Activated naive CD8-positive, alpha-beta T cell treated with anti-CD3 and anti-CD28 coated beads, Interleukin-2, amount 50 U/mL, for 24 hours (primary cell): Measurements from ENCODE around the gene C4orf54.

Source experiments
- ATAC-seq: fragments of 150-1000 bp; cut with Tn5 transposase; one replicate; pipeline ENCODE4 v1.10.0; 2021
- DNase-seq: peaks from one replicate; pipeline ENCODE4 v3.0.0; 2021
- H3K27ac Mint-ChIP-seq: one replicate; pipeline ENCODE4 v1.8.0; 2021; ENCODE audit warnings: mild to moderate bottlenecking, mixed read lengths
- H3K27me3 Mint-ChIP-seq: one replicate; pipeline ENCODE4 v1.8.0; 2021; ENCODE audit warnings: mixed read lengths
- H3K36me3 Mint-ChIP-seq: one replicate; pipeline ENCODE4 v1.8.0; 2021; ENCODE audit warnings: low read depth, mixed read lengths
- H3K4me1 Mint-ChIP-seq: one replicate; pipeline ENCODE4 v1.8.0; 2021; ENCODE audit warnings: mixed read lengths
- H3K4me3 Mint-ChIP-seq: one replicate; pipeline ENCODE4 v1.8.0; 2021; ENCODE audit warnings: mild to moderate bottlenecking, moderate library complexity, mixed read lengths
- H3K9me3 Mint-ChIP-seq: one replicate; pipeline ENCODE4 v1.8.0; 2021; ENCODE audit warnings: mixed read lengths

The C4orf54 gene

DNA sequence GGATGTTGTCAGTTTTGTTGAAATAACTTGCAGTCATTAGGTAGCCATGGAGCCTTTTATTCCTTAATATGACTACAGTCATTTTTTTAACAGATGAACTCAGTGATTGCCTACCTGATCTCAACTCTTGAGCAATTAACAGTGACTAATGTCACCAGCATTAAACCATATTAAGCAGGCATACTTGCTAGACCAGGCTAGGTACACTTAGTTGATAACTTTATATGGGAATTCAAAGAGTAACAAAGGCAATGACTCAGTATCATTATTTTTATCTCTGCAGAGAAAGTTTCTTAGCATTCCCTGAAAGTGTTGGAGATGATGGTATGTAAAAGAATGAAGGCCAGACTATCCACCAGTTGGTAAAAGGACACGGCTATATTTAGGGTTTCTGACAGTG, at the start of gene C4orf54:
Gene C4orf54, minus strand, starts transcription at position 31 of the 400 bp plus-strand sequence. CDS start 3,180 bp downstream, outside the sequence.
- Mint-ChIP-seq H3K27me3 (no peaks in the 10 kb centered on the region), H3K9me3 (no peaks in the 10 kb centered on the region), H3K4me3 (no peak within 1 kb of the TSS), H3K27ac (no peak within 1 kb of the TSS), H3K36me3 (no peaks in the 10 kb centered on the region), H3K4me1 (no peaks in the 10 kb centered on the region)
- ATAC-seq (no peak), DNase-seq (no peak)

DNA sequence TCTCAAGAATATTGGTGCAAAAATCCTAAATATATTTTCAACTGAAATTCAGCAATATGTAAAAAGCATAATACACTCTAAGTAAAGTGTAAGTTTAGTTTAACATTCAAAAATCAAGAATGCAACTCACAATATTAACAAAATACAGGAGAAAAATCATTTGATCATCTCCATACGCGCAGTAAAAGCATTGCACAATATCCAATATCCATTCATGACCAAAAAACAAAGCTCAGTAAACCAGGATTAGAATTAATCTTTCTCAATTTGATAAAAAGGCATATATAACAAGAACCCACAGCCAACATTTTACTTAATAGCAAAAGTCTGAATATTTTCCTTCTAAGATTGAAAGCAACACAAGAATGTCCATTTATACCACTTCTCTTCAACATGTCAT, 48.3 kb upstream of the C4orf54 start:
- peaks cover under 1% of the 10 kb centered on the region for H3K4me1 Mint-ChIP-seq
- no peak overlapping the region for H3K27ac Mint-ChIP-seq
- ATAC-seq (no peak), DNase-seq (no peak)
- H3K4me3 Mint-ChIP-seq, result no peak overlapping the region
- peaks cover 13% of the 10 kb centered on the region for H3K27me3 Mint-ChIP-seq
- H3K36me3 Mint-ChIP-seq, result no peaks in the 10 kb centered on the region
- no peaks in the 10 kb centered on the region for H3K9me3 Mint-ChIP-seq

DNA sequence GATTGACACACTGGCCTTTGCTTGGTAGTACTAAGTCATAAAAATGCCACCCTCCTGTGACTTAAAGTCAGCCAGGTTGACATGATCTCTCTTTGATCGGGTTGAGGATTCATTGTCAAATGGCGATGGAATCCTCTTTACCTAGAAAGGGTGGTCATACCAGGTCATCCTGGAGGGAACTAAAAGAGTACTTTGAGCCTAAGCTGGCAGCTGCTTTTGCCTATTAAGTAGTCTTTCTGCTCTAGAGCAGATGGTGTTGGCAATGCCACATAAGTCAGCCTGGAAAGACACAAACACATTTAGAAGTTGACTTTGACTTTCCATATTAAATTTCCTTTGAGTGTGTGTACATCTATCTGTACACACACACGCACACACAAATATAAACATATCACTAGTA, 39.2 kb upstream of the C4orf54 start:
- no peaks in the 10 kb centered on the region for H3K36me3 Mint-ChIP-seq
- H3K4me1 Mint-ChIP-seq, result no peaks in the 10 kb centered on the region
- peaks cover 7% of the 10 kb centered on the region for H3K9me3 Mint-ChIP-seq
- H3K27ac Mint-ChIP-seq, result no peak overlapping the region
- DNase-seq (no peak), ATAC-seq (no peak)
- H3K4me3 Mint-ChIP-seq, result no peak overlapping the region
- peaks cover 19% of the 10 kb centered on the region for H3K27me3 Mint-ChIP-seq

DNA sequence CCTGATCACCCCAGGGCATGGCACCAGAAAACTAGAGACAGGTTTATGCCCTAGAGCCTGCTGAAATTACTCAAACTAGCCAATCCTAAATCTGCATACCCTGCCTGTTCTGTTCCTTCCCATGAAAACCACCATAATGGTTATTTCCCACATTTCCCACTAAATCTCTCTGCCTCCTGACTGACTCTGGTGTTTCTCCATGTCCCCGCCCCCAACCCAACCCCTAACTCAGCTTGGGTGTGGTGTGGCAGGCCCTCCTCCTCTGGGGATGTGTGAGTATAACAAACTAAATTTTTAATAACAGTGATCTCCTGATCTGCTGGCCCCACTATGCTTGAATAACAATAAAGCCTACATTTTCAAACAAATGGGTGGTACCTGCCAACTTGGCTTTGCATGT, 35.5 kb upstream of the C4orf54 start:
- H3K27ac Mint-ChIP-seq, result no peak overlapping the region
- no peak overlapping the region for H3K4me3 Mint-ChIP-seq
- peaks cover 26% of the 10 kb centered on the region for H3K9me3 Mint-ChIP-seq
- ATAC-seq (no peak), DNase-seq (no peak)
- peaks cover 18% of the 10 kb centered on the region for H3K27me3 Mint-ChIP-seq
- H3K36me3 Mint-ChIP-seq, result no peaks in the 10 kb centered on the region
- no peaks in the 10 kb centered on the region for H3K4me1 Mint-ChIP-seq

DNA sequence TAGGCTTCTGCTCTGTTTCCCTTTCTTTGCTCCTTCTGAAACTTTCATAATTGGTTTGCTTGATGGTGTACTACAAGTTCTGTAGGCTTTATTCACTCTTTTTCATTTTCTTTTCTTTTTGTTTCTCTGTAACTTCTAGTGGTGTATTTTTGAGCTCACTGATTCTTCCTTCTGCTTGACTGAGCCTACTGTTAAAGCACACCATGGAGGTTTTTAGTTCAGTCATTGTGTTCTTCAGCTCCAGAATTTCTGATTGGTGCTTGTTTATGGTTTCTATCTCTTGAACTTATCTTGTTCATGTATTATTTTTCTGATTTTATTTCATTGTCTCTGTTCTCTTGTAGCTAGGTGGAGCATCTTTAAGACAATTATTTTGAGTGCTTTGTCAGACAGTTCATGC, 33.4 kb upstream of the C4orf54 start:
- no peak for DNase-seq
- Mint-ChIP-seq H3K27me3 (peaks cover 15% of the 10 kb centered on the region), H3K36me3 (no peaks in the 10 kb centered on the region), H3K4me3 (no peak overlapping the region), H3K9me3 (peaks cover 26% of the 10 kb centered on the region), H3K4me1 (no peaks in the 10 kb centered on the region), H3K27ac (no peak overlapping the region)
- no peak for ATAC-seq

DNA sequence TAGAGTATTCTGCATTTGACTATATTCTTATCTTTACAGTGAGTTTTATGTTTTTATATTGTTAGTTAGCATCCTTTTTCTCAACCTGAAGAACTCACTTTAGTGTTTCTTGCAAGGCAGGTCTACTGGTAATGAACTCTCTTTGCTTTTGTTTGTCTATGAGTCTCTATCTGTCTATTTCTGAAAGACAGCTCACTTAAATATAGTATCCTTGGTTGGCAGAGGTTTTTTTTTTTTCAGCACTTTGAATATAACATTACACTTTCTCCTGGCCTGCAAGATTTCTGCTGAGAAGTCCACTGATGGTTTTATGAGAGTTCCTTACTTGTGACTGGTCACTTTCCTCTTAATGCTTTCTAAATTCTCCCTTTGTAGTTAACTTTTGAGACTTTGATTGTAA, 32.8 kb upstream of the C4orf54 start:
- Mint-ChIP-seq H3K4me3 (no peak overlapping the region), H3K27me3 (peaks cover 16% of the 10 kb centered on the region), H3K9me3 (peaks cover 26% of the 10 kb centered on the region), H3K4me1 (no peaks in the 10 kb centered on the region), H3K27ac (no peak overlapping the region), H3K36me3 (no peaks in the 10 kb centered on the region)
- DNase-seq (no peak), ATAC-seq (no peak)

DNA sequence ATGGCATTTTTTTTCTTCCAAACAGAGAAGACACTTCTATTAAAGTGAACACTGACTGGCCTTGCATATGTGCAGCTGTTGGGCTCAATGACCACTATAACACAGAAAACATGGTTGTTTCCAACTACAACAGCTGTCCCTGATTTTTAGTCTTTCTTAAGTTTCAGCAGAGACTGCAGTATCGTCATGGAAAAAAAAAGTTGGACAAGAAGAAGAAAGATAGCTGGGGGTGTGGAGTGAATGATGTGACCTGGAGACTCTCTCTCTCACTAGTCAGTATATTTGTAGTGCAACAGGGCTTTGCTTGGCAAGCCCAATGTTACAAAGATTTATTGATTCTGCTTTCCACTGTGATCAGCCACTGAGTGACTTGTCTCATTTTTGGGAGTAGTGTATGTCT, 29.5 kb upstream of the C4orf54 start:
- Mint-ChIP-seq H3K27me3 (peaks cover 9% of the 10 kb centered on the region), H3K36me3 (no peaks in the 10 kb centered on the region), H3K9me3 (peaks cover 19% of the 10 kb centered on the region), H3K27ac (no peak overlapping the region), H3K4me3 (no peak overlapping the region), H3K4me1 (no peaks in the 10 kb centered on the region)
- ATAC-seq, result no peak
- no peak for DNase-seq

DNA sequence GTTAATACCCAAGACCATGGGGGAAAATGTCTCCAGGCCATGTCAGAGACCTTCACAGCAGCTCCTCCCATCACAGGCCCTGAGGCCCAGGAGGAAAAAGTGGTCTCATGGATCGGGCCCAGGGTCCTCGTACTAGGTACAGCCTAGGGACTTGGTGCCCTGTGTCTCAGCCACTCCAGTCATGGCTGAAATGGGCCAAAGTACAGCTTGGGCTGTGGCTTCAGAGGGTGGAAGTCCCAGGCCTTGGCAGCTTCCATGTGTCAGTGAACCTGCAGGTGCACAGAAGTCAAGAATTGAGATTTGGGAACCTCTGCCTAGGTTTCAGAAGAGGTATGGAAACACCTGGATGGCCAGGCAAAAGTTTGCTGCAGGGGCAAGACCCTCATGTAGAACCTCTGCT, 27.6 kb upstream of the C4orf54 start:
- Mint-ChIP-seq H3K27ac (no peak overlapping the region), H3K9me3 (peaks cover 5% of the 10 kb centered on the region), H3K36me3 (no peaks in the 10 kb centered on the region), H3K27me3 (peaks cover 5% of the 10 kb centered on the region), H3K4me1 (no peaks in the 10 kb centered on the region), H3K4me3 (no peak overlapping the region)
- ATAC-seq, result no peak
- no peak for DNase-seq

DNA sequence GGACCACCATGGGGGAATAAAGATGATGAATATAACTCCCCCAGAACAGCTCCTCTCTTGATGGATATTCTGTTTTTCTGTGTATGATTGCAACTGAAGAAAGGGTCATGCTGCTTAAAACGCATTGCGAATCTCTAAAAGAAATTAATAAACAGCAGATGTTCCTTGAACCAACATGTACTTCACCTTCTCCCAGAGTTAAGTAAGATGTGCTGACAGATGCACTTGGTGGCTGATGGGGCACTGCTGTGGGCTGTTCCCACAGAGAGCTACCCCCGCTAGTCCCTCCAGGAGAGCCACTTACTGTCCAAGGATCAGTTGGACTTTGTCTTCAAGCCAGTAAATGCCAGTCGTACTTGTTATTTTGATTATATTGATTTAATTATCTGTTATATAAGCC, 26.3 kb upstream of the C4orf54 start:
- Mint-ChIP-seq H3K4me3 (no peak overlapping the region), H3K9me3 (no peaks in the 10 kb centered on the region), H3K4me1 (no peaks in the 10 kb centered on the region), H3K27ac (no peak overlapping the region), H3K36me3 (no peaks in the 10 kb centered on the region), H3K27me3 (peaks cover 6% of the 10 kb centered on the region)
- ATAC-seq (no peak), DNase-seq (no peak)

DNA sequence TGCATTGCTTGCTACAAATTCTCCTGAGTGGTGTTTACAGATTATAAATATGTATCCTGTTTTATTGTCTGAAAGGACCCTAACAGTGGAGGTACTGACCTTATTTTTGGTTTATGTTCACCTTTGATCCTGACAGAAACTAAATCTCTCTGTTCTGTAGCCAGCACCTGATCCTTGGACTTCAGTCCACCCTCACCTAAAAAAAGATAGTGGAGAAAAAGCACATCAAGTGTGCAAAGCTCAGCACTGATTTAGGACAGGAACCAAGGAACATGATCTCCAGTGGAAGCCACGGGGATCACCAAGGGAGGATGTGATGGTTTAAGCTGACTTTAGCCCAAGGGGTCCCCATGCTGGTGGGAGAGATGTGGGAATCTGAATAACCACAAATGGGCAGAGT, 22.3 kb upstream of the C4orf54 start:
- Mint-ChIP-seq H3K27me3 (peaks cover 14% of the 10 kb centered on the region), H3K27ac (no peak overlapping the region), H3K36me3 (no peaks in the 10 kb centered on the region), H3K9me3 (peaks cover 12% of the 10 kb centered on the region), H3K4me3 (no peak overlapping the region), H3K4me1 (peaks cover 3% of the 10 kb centered on the region)
- ATAC-seq (no peak), DNase-seq (no peak)

DNA sequence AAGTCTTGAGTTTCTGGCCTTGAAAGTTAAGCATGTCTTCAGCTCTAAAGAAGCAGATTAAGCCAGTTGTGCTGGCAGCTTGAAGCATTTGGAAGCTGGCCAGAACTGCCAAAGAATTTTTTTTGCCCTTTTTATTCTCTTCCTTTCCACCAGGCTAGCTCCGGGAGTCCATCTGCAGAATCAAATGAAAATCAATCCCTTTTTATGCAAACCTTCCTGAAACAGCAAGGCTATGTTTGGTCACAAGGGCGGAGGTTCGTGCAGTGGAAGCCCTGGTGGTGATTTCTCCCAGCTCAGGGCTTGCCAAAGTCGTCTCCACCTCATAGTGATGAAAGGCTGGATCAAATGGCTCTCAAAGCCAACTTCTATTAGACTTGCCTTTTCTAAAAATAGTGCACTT, 21.6 kb upstream of the C4orf54 start:
- Mint-ChIP-seq H3K9me3 (peaks cover 17% of the 10 kb centered on the region), H3K27ac (no peak overlapping the region), H3K4me1 (peaks cover 3% of the 10 kb centered on the region), H3K4me3 (no peak overlapping the region), H3K27me3 (peaks cover 14% of the 10 kb centered on the region), H3K36me3 (no peaks in the 10 kb centered on the region)
- ATAC-seq, result no peak
- no peak for DNase-seq

DNA sequence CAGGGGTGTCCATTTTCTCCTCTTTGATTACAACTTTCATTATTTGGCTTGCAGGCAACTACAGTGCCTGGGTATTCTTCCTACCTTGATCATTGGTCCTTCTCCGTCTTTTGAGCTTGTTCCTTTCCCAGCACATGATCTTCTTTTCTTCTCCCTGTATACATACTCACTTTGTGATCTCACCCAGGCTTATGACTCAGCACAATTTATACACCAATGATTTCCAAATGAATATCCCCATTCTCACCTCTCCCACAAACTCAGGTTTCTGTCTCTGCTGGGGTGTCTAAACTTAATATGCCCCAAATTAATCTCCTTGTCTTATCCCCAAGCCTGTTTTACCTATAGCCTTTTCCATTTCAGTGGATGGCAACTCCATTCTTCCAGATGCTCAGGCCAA, 19.5 kb upstream of the C4orf54 start:
- Mint-ChIP-seq H3K27ac (no peak overlapping the region), H3K36me3 (peaks cover 2% of the 10 kb centered on the region), H3K4me3 (no peak overlapping the region), H3K4me1 (peaks cover 3% of the 10 kb centered on the region), H3K9me3 (peaks cover 33% of the 10 kb centered on the region), H3K27me3 (peaks cover 17% of the 10 kb centered on the region)
- DNase-seq, result no peak
- ATAC-seq, result no peak

DNA sequence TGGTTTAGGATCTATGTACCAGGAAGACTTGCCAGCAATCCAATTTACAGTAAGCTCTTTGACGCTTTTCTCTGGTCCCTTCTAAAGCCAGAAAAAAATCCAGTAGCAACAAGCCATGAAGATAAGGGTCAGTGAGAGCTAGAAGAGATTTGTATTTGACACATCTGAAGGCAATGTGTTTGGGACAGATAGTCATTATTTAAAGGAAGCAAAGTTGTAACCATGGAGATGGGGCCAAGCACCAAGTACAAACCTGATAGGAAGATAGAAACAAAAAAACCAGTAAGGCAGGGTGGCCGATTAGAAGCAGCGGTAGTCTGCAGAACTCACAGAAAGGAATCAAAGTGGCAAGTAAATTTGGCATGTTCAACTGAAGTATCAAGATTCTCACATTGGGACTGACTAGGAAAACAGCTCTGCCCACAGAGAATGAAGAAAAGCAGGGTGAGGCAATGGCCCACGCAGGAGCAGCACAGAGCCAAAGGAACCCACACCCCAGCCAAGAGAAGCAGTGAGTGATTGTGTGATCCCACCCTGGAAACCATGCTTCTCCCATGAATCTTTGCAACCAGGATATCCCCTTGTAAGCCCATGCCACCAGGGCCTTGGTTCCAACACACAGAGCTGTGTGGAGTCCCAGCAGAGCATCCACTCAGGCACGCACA, 12.9 kb upstream of the C4orf54 start:
- Mint-ChIP-seq H3K27ac (no peak overlapping the region), H3K4me1 (no peaks in the 10 kb centered on the region), H3K4me3 (no peak overlapping the region), H3K36me3 (peaks cover 3% of the 10 kb centered on the region), H3K27me3 (peaks cover 14% of the 10 kb centered on the region), H3K9me3 (peaks cover 27% of the 10 kb centered on the region)
- ATAC-seq (no peak), DNase-seq (no peak)

DNA sequence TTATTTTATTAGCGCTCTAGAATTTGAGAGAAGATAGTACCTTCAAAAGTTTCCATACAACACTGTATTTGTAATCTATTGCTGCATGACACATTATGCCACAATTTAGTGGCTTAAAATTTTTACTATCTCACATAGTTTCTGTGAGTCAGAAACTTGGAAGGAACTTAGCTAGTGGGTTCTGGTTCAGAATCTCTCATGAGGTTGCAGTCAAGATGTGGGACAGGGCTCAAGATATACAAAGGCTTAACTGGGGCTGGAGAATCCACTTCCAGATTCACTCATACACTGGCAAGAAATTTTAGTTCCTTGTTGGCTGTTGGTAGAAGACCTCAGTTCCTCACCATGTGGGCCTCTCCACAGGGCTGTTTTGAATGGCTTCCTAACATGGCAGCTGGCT, 11.5 kb upstream of the C4orf54 start:
- Mint-ChIP-seq H3K27me3 (peaks cover 11% of the 10 kb centered on the region), H3K9me3 (peaks cover 19% of the 10 kb centered on the region)
- DNase-seq, result no peak

DNA sequence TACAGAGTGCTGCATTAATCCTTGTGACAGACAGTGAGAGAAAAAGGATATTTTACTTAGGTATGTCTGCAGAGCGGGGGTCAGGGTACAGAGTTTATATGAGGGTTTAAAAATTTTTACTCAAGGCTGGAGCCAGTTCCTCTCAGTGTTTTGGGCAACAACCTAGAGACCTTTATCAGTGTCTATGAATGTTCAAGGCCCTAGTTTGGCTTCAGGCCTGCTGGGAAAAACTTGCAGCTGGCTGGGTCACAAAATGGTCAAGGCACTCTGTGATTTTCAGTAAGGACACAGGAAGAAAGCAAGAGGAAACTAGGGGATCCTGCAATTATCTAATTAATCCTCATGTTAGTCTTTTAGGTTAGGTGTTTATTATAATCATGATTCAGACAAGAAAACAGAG, 10.8 kb upstream of the C4orf54 start:
- no peak for DNase-seq
- no peak overlapping the region for H3K27ac Mint-ChIP-seq
- H3K4me1 Mint-ChIP-seq, result no peaks in the 10 kb centered on the region

More for the DNA sequence above, 11.5 kb upstream of the C4orf54 start:
- no peak for ATAC-seq
- H3K4me1 Mint-ChIP-seq, result no peaks in the 10 kb centered on the region
- H3K27ac Mint-ChIP-seq, result no peak overlapping the region
- peaks cover 3% of the 10 kb centered on the region for H3K36me3 Mint-ChIP-seq
- H3K4me3 Mint-ChIP-seq, result no peak overlapping the region

DNA sequence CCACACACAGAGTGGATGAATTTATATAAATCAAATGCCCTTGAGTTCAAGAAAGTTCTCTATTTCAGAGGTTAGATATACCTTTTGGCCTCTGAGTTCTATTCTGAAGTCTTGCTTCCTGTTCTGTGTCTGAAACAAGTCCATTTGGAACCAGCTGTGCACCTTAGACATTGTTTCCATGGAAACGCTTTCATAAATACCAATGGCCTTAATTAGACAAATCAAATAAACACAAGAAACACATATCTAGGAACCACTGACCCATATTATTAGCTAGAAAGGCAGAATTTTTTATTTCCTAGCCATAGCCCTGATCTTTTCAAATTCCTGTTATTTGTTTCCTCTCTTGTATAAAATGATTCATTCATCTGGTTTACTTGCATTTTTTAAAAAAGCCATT, 8.4 kb upstream of the C4orf54 start:
- no peak for DNase-seq
- H3K4me3 Mint-ChIP-seq, result no peak overlapping the region
- H3K36me3 Mint-ChIP-seq, result no peaks in the 10 kb centered on the region
- no peak overlapping the region for H3K27ac Mint-ChIP-seq
- peaks cover 6% of the 10 kb centered on the region for H3K27me3 Mint-ChIP-seq
- no peak for ATAC-seq
- H3K9me3 Mint-ChIP-seq, result no peaks in the 10 kb centered on the region
- H3K4me1 Mint-ChIP-seq, result no peaks in the 10 kb centered on the region

More for the DNA sequence above, 10.8 kb upstream of the C4orf54 start:
- Mint-ChIP-seq H3K9me3 (peaks cover 15% of the 10 kb centered on the region), H3K4me3 (no peak overlapping the region), H3K27me3 (peaks cover 12% of the 10 kb centered on the region), H3K36me3 (peaks cover 3% of the 10 kb centered on the region)
- no peak for ATAC-seq
